ENCODE results near the gene NSG1.

- TF ChIP-seq CTCF (IDR thresholded peaks at IDR 0.05) (no peak), POLR2A (IDR thresholded peaks at IDR 0.05) (no peak), POLR2AphosphoS5 (IDR thresholded peaks at IDR 0.05) (no peak)
These were observed 41.0 kb downstream of the NSG1 start for GRCh38 chr4:4427886-4428285.
